ENCODE data around the gene CHRDL2. TPM values are rescaled to one million over a fixed set of nuclear protein-coding genes. Genes with fewer than 3 reads are reported as not detected.
"Not testable (repeated sequence)": the region's sequence is repeated elsewhere in the genome, so short reads cannot be mapped to it uniquely, and the experiment has no call there.

The CHRDL2 gene
- total RNA-seq, 2 experiments from 2014 or later = not detected

DNA sequence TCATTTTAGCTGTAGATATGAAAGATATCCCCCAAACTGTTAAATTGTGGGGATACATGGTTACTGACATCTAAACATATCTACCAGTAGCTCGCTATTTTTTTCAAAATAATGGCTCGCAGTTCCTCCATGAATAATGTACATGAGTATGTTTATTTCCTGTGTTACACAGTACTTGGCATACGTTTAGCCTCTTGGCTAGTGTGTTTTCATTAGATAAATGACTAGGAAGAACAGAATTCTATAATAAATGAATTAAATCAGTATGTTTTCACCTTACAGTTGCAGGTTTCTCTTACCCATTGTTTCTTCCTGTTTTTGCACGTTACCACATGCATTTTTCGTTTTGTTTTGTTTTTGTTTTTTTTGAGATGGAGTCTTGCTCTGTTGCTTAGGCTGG is 39.2 kb upstream of the CHRDL2 start:
- intact Hi-C loops (cut with micrococcal nuclease) = no loop called here
- ChIA-PET POLR2A (interaction anchor here (0.8 kb wide), 1 partner anchor 20 kb away, joined by 3 read pairs; no protein-coding TSS in a partner anchor), CTCF (interaction anchor here (1.2 kb wide), 1 partner anchor 68 kb away, joined by 3 read pairs; no protein-coding TSS in a partner anchor)
- DNase-seq (no peak), ATAC-seq (no peak)
- Mint-ChIP-seq H3K27me3 (no peaks in the 10 kb centered on the region), H3K27ac (no peak overlapping the region), H3K4me3 (no peak overlapping the region), H3K36me3 (ENCODE audit: low read depth) (peaks cover 7% of the 10 kb centered on the region), H3K9me3 (peaks cover 2% of the 10 kb centered on the region), H3K4me1 (ENCODE audit: low read depth) (peaks cover 34% of the 10 kb centered on the region)
- TF ChIP-seq, protein P1, sequence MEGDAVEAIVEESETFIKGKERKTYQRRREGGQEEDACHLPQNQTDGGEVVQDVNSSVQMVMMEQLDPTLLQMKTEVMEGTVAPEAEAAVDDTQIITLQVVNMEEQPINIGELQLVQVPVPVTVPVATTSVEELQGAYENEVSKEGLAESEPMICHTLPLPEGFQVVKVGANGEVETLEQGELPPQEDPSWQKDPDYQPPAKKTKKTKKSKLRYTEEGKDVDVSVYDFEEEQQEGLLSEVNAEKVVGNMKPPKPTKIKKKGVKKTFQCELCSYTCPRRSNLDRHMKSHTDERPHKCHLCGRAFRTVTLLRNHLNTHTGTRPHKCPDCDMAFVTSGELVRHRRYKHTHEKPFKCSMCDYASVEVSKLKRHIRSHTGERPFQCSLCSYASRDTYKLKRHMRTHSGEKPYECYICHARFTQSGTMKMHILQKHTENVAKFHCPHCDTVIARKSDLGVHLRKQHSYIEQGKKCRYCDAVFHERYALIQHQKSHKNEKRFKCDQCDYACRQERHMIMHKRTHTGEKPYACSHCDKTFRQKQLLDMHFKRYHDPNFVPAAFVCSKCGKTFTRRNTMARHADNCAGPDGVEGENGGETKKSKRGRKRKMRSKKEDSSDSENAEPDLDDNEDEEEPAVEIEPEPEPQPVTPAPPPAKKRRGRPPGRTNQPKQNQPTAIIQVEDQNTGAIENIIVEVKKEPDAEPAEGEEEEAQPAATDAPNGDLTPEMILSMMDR (IDR thresholded peaks at IDR 0.05) = no peak

DNA sequence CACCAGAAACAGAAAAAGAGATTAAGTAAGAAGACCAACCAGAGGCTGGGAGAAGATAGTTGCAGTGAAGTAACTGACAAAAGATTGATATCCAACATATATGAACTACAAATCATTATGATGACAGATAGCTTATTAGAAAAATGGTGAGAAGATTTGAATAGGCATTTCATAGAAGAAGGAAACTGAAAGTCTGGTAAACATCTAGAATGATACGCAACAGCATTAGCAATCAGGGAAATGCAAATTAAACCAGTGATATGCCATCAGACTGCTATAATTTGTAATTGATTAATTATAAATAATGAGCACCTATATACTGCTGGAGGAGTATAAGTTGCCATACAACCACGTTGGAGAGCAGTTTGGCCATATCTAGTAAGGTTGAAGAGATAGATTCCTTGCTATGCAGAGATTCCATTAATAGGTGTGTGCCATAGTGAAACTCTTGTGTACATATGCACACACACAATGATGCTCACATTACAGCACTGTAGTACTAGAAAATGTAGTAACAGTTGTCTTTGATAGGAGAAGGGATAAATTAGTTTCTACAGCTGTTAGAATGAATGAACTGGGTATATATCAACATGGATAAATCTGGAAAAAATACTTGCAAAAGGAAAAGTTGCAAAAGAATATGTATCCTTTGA is 38.0 kb upstream of the CHRDL2 start:
- CTCF ChIA-PET = interaction anchor here (1.4 kb wide), 1 partner anchor 19 kb away, joined by 5 read pairs; no protein-coding TSS in a partner anchor

DNA sequence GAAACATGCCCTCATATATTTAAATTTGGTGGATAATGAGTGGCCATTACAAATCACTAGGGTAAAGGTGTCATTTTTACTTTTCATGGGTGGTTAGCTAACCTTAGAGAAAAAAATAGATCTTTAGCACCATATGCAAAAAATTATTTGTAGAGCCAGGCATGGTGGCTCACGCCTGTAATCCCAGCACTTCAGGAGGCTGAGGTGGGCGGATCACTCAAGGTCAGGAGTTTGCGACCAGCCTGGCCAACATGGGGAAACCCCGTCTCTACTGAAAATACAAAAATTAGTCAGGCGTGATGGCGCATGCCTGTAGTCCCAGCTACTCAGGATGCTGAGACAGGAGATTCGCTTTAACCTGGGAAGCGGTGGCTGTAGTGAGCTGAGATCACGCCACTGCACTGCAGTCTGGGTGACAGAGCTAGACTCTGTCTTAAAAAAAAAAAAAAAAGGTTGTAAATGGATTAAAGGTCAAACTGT is 37.0 kb upstream of the CHRDL2 start:
- H3K36me3 Mint-ChIP-seq (ENCODE audit: low read depth); H3K27me3 Mint-ChIP-seq; intact Hi-C loops (cut with micrococcal nuclease); H3K4me3 Mint-ChIP-seq; H3K9me3 Mint-ChIP-seq: not testable (repeated sequence)
- POLR2A ChIA-PET = interaction anchor here (0.8 kb wide), 1 partner anchor 23 kb away, joined by 3 read pairs; no protein-coding TSS in a partner anchor
- CTCF ChIA-PET = interaction anchor here (1.4 to 1.6 kb wide), 2 partner anchors 18 to 29 kb away, joined by 3 to 5 read pairs; no protein-coding TSS in a partner anchor
- H3K27ac Mint-ChIP-seq = peak overlapping the region; percentile 61
- peak; percentile 92 for ATAC-seq
- DNase-seq = peak; percentile 82
- H3K4me1 Mint-ChIP-seq (ENCODE audit: low read depth) = peaks cover 33% of the 10 kb centered on the region

More for the DNA sequence above, 38.0 kb upstream of the CHRDL2 start:
- ATAC-seq (no peak), DNase-seq (no peak)
- TF ChIP-seq, protein P1 (IDR thresholded peaks at IDR 0.05) = no peak
- Mint-ChIP-seq H3K36me3 (ENCODE audit: low read depth) (peaks cover 3% of the 10 kb centered on the region), H3K9me3 (peaks cover 2% of the 10 kb centered on the region), H3K27ac (peak overlapping the region; percentile 2), H3K4me1 (ENCODE audit: low read depth) (peaks cover 31% of the 10 kb centered on the region), H3K27me3 (no peaks in the 10 kb centered on the region), H3K4me3 (no peak overlapping the region)
- POLR2A ChIA-PET = no interaction called here
- intact Hi-C loops (cut with micrococcal nuclease) = no loop called here

DNA sequence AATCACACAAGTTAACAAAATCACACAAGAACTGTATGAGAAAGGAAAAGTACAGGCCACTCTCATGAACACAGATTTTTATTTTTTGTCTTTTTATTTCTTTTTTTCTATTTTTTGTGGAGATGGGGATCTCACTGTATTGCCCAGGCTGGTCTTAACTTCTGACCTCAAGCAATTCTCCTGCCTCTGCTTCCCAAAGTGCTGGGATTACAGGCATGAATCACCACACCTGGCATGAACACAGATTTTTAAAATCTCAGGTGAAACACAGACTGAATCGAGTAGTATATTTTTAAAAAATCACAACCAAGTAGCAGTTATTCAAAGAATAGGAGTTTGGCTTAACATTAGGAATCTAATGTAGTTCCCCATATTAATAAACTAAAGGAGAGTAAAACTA is 35.7 kb upstream of the CHRDL2 start:
- CTCF ChIA-PET = interaction anchor here (1.6 kb wide), 1 partner anchor 27 kb away, joined by 3 read pairs; no protein-coding TSS in a partner anchor
- H3K4me1 Mint-ChIP-seq (ENCODE audit: low read depth) = peaks cover 40% of the 10 kb centered on the region

DNA sequence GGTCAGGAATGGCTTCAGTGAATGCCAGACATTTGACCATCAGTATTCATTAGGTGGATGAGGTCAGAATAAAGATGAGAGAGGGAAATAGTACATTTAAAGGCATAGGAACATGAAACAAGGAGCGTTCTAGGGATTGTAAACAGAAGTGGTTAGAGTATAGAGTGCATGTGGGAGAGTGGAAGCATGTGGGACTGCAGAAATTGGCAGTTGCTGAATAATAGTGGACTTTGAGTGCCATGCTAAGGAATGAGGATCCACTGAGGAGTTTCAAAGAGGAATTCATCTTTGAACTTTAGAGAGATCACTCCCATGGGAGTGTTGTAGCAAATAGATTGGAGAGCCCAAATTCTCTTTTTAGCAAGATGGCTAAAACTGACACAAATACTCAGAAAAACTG is 25.3 kb upstream of the CHRDL2 start:
- ChIA-PET POLR2A (no interaction called here), CTCF (interaction anchor here (1.1 kb wide), 1 partner anchor 30 kb away, joined by 3 read pairs; no protein-coding TSS in a partner anchor)
- TF ChIP-seq, protein P1 (IDR thresholded peaks at IDR 0.05) = no peak
- Mint-ChIP-seq H3K9me3 (peaks cover 4% of the 10 kb centered on the region), H3K4me3 (no peak overlapping the region), H3K4me1 (ENCODE audit: low read depth) (peaks cover 23% of the 10 kb centered on the region), H3K36me3 (ENCODE audit: low read depth) (peaks cover 6% of the 10 kb centered on the region), H3K27ac (no peak overlapping the region), H3K27me3 (no peaks in the 10 kb centered on the region)
- no peak for ATAC-seq
- intact Hi-C loops (cut with micrococcal nuclease) = no loop called here
- no peak for DNase-seq

More for the DNA sequence above, 35.7 kb upstream of the CHRDL2 start:
- no peak for ATAC-seq
- POLR2A ChIA-PET = no interaction called here
- intact Hi-C loops (cut with micrococcal nuclease) = no loop called here
- TF ChIP-seq, protein P1 (IDR thresholded peaks at IDR 0.05) = no peak
- peaks cover 2% of the 10 kb centered on the region for H3K9me3 Mint-ChIP-seq
- H3K4me3 Mint-ChIP-seq = no peak overlapping the region
- DNase-seq = no peak
- no peaks in the 10 kb centered on the region for H3K27me3 Mint-ChIP-seq
- H3K27ac Mint-ChIP-seq = no peak overlapping the region
- peaks cover 16% of the 10 kb centered on the region for H3K36me3 Mint-ChIP-seq (ENCODE audit: low read depth)

All from activated CD8-positive, alpha-beta T cell treated with anti-CD3 and anti-CD28 coated beads for 36 hours (primary cell).